Loucy (cell line): ENCODE measurements around the gene LTA.

Experiments used
- EZH2phosphoT487 ChIP-seq: fragments of 200-600 bp; IDR thresholded peaks from 2 replicates; pipeline ENCODE4 v1.6.1; 2018; ENCODE audit warnings: antibody characterized with exemption, mild to moderate bottlenecking, moderate library complexity, borderline replicate concordance
- TF ChIP-seq, protein P1 (sequence below): fragments of 200-600 bp; sonication (generic); conservative IDR thresholded peaks from 2 replicates; pipeline ENCODE4 v1.5.1; 2014; ENCODE audit warnings: mild to moderate bottlenecking, antibody characterized with exemption, low read length

DNA sequence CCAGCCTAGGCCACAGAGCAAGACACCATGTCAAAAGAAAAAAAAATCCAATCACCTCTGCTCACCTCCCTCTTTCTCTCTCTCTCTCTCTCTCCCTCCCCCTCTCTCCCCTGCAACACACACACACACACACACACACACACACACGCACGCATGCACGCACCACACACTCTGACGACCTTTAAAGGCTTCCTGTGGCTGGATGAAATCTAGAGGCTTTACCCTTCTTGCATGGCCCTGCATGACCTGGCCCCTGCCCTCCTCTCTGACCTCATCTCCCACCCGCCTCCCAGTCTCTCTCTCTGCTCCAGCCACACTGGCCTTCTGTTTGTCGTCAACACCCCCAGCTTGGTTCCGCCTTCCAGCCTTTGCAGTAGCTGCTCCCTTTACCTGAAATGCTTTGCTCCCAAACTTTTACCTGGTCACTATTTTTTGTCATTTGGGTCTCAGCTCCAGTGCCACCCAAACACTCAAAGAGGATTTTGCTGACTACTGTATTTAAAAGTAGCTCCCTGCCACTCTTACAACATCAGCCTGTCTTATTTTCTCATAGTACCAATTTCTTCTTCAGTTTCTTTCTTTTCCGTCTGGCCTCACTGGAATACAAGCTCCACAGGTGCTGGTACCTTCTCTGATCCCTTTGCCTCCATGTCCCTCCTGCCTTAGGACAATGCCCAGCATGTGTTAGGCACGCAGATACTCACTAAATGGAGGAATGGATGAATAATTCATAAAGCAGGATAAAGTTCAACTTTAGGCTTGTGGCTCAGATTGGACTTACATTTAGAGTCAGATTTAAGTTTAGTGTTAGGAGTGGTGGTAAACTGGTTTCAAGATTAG lies 4.3 kb upstream of the LTA start:
- TF ChIP-seq, protein P1, sequence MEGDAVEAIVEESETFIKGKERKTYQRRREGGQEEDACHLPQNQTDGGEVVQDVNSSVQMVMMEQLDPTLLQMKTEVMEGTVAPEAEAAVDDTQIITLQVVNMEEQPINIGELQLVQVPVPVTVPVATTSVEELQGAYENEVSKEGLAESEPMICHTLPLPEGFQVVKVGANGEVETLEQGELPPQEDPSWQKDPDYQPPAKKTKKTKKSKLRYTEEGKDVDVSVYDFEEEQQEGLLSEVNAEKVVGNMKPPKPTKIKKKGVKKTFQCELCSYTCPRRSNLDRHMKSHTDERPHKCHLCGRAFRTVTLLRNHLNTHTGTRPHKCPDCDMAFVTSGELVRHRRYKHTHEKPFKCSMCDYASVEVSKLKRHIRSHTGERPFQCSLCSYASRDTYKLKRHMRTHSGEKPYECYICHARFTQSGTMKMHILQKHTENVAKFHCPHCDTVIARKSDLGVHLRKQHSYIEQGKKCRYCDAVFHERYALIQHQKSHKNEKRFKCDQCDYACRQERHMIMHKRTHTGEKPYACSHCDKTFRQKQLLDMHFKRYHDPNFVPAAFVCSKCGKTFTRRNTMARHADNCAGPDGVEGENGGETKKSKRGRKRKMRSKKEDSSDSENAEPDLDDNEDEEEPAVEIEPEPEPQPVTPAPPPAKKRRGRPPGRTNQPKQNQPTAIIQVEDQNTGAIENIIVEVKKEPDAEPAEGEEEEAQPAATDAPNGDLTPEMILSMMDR = no peak
- no peak for TF ChIP-seq EZH2phosphoT487
